Activated CD4-positive, alpha-beta T cell treated with anti-CD3 and anti-CD28 coated beads for 1 hour (primary cell): ENCODE measurements around the gene GRIN2A.

ENCODE experiments used
- DNase-seq: peaks from one replicate; pipeline ENCODE4 v3.0.0-alpha.2; 2020

The GRIN2A gene

DNA sequence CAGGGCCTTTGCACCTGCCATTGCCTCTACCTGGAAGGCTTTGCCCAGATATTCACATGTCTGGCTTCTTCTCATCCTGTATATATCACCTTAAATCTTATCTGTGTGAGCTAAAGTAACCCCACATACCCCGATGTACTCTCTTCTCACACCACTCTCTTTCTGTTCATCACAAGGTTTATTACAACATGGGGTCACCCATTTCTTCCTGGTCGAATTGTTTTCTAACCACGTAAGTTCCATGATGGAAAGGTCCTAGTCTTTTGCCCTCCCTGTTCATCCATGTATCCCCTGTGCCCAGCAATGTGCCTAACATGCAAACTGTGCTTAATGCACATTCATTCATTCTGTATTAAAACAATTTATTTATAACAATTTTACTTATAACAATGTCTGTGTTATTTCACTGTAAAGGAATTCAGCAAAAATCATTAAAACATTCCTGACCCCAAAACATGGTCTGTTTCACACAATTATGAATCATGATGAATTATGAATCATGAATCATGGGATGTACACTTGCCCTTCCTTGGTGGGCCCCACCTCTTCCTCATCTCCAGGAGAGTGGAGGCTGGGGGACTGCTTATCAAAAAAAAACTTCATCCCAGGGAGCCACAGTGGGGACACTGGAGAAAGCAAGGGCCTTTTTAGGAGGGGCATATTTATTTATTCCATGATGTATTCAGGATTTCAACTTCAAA, 336.4 kb downstream of the GRIN2A start:
- no peak for DNase-seq

DNA sequence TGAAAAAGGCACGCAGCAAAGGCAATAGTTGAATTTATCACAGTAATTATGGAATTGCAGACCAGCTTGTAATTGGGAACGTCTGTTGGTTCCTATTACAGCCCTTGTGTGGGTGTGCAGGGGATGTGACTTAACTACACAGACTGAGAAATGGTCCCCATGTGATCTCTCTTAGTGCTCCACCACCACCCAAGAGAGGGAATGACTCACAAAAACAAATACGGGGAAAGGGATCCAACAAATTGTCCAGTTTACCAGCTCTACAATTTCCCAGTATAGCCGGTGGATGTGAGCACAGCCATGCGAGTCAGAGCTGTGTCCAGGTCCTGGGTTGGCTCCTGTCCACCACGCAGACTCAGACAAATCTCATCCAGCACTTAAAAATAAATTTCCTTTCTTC, 337.9 kb downstream of the GRIN2A start:
- no peak for DNase-seq

DNA sequence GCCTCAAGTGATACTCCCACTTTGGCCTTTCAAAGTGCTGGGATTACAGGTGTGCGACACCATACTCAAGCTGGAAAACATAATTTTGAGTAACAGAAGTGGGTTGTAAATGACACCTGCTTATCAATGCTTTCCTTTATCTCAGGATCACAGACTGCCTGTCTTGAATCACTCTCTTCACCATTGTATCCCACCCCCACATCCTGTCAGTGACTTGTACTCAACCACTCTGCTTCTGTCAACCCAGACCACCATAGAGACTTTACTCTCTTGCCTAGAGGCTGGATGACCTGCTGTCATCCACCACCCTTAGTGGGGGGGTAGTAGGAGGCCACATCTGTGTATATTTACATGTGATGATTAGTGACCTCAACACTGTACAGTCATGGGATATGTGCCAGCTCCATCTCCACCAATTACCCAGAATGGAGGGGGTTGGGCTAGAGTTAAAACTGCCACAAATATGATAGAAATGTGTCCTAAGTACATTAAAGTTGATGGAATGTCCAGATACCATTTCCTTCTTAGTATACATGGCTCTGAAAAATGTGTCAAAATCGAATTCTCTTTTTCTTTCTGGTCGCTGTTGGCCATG, 338.7 kb downstream of the GRIN2A start:
- DNase-seq: no peak

DNA sequence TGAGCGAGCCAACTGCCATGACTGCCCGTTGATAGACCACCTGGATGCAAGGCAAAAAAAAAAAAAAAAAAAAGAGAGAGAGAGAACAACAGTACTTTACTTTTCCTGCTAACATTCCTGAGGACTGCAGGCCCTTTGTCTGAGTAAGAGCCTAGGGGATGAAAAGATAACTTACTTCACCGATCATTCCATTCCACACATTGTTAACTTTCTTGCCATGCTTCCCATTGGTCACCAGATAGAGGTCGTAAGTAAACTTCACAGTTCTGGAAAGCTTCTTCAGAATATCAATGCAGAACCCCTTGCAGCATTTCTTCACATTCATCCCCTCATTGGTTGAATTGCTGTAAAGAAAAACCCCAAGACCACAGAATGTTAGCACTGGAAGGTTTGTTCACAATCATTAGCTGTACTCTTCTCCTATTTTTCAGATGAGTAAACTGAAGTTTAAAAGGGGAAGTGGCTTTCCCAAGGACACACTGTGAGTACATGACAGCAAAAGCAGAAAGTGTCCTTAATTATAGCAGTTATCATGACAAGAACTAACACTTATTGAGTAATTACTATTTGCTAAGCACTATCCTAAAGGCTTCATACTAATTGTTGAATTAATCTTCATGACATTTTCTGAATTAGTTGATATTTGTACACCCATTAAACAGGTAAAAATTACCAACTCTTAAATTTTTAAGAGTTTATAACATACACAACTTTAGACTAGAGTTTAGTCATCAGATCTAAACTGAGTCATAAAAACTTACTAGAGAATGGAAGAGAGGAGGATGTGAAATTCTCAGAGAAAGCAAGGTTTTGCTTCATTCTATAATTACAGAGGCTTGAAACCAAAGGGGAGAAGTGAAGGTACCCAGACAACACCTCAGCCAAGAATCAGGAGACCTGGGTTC, 341.2 kb downstream of the GRIN2A start:
- DNase-seq: no peak

DNA sequence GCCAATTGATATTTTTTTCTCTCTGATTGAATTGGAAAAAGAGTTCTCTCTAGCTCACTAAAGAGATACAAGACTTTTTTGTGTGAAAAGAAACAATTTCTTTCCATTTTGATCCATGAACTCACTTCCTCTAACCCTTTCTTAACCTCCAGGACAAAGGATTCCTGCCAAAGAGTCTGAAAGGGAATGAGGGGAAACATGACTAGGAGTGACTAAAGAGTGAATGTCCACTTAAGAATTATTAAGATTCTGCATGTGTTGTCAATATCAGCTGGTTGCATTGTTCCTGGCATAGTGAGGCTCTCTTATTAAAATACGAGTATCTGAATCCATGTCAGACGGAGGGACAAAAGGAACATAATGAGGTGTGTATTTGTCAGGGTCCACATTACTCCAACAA, 344.7 kb downstream of the GRIN2A start:
- DNase-seq: no peak

DNA sequence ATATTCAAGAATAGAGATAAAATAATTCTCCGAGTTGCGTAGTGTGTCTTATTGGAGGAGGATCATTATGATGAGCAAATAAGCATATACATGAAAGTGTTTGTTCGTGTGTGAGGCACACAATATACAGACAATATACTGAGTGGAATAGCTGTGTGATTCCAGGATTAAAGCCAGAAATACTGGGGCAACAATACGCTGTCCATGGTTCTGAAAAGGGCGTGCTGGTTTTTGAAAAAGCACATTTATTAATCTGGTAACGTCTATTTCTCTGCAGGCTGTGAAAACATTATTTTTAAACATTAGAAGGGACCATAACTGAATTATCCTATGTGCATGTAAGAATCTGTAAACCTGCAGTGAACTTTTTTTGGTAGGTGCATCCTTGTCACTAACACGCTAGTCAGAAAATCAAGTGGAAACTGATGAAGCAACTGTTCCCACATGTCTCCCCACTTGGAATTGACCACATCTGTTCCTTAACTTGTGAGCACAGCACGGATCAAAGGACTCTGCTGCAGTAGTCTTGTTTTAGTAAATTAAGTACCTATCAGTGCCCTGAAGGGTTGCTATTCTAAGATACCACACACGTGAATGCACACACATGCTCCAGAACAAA, 346.0 kb downstream of the GRIN2A start:
- no peak for DNase-seq

DNA sequence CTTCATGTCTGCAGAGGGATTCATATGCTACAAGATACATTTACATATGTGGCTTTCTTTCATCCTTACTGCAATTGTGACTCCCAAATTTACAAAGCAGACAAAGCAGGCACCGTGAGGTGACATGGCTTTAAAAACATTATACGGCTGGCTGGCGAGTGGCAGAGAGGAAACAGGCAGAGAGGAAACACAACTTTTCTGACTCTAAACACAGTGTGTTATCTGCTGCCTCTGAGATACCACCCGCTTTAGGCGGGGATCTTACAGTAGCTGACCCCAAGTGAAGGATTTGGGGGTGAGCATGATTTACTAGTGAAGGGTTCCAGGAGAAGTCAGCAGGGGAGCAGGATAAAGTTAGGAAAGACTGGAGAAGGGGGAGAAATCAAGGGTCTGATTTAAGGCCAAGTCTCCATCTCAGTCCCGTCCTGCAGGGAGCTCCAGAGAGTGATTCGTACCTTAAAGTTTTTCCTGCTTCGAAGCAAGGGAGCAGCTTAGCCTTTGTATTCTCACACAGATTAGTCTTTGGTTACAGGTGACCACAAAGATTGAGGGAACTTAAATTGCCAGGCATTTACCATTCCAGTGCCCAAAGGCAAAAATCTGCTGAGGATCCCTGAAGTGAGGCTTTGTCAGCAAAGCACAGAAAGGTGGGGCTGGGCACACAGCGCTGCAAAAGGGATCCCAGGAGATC, 355.0 kb downstream of the GRIN2A start:
- DNase-seq: no peak

DNA sequence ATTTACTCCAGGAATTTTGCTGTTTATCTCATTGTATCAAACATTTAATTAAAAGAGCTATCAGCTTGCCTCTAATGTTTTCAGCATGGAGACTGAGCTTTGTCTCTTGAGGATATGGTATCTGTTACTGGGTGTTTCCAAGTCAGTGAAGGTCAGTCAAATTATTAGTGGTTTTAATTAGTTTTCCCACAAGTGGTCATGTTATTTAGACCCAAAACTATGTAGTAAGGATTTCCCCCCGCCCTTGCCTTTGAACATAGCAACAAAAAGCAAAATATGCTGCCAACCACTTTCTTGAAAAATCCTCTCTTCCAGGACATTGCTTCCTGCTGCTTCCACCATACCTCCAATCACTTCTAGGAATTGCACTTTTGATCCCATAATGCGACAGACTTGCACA, 355.6 kb downstream of the GRIN2A start:
- no peak for DNase-seq

DNA sequence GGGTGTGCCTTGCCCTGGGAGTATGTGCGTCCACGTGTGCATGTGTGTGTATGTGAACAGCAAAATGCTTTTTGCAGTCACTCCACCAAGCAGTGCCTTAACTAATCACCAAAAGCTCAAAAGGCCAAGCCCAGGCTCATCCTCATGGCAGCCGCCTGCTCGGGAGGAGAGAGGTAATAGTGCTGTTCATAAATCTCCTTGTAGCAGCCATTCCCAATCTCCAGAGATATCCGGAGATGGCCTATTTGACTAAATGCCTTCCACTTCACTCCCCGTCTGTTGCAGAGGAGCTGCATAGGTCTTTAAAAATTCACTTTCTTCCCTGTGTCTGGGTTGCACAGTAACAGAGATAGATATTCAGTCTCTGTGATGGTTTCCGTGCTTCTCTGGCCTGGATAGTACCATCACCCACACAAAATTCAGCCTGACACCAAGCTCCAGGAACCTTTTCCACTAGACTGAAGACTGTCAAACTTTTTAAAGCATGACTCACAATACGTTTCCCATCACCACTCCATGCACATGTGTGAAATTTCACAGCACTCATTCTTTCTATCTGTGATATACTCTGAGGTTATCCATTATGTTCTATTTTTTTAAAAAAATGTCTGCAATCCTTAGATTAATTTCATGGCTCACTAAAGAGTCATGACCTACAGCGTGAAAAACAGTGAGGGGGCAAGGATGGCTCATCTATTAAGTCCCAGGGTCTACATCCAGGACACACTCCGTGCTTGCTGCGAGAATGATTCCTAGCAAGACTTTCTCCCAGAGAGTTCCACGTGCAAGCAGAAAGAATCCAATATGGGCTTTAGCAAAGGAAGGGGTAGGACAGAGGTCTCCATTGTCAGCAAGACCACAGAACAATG, 357.8 kb downstream of the GRIN2A start:
- DNase-seq: no peak

DNA sequence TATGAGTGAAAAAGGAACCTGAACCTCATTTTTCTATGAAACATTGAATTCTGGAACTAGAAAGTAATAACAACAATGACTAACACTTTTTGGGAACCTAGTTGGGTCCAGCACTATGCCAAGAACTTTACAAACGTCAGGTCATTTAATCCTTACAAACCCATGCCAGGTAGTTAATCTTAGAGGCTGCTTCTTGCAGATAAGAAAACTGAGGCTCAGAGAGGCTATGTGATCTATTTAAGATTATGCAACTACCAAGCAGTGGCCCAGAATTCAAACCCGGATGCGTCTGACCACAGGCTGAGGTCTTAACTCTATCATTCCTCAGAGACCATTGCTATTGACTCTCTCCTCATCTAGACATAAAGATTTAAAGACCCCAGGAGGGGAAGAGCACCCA, 358.7 kb downstream of the GRIN2A start:
- no peak for DNase-seq

DNA sequence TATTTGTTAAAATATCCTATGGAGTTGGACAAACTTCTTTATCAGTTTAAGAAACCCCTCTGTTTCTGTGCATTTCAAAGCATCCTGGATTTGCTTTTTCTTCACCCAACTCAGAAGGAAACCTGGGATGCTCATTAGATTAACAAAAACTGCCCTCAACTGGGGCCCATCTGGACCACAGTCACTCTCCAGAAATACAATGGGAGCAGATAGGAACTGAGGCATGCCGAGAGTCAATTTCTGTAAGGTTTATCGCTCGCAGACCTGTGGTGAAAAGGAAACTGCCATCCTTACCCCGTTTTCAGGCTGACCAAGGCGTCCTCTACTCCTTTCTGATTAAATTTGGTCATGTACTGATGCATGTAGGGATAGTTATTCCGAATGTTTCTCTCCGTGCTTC, 360.3 kb downstream of the GRIN2A start:
- no peak for DNase-seq

DNA sequence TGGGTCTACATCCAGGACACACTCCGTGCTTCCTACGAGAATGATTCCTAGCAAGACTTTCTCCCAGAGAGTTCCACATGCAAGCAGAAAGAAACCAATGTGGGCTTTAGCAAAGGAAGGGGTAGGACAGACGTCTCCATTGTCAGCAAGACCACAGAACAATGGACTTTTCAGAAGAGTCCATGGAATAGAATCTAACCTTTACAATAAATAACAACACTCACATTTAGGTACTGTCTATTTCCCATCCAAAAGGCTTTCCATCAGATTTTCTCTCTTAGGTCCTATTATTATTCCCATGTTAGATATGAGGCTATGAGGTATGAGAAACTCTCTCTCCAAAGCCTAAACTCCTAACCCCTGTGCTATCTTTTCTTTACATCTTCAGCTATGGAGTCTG, 360.9 kb downstream of the GRIN2A start:
- DNase-seq: no peak

DNA sequence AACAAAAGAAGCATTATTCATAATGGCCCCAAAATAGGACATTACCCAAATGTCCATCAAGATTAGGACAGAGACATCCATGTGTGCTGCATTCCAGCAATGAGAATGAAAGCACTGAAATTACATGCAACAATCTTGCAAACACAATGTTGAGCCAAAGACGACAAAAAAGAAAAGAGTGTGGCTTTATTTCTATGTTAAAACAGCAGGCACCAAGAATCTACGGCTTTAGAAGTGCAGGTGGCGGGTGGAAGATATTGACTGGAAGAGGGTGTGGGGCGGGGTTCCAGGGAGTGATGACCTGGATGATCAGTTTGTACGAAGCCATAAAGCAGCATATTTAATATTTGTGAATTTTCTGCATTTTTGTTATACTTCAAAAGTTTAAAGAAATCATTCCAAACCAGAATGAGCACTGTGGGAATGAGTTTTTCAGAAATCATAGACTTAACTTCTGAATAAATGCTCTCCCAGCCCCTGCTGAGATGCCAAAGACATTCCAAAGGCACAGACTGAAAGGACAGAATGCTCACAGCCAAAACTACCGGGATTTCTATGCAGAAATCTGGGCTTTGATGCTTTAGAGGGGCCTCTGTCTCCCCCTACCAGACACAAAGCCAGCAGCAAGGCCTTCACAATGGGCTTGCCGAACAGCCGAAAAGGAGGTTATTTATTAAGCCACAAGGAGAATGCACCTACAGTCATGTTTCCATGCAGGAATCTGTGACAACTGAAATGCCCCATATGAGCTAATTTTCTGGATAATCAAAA, 361.6 kb downstream of the GRIN2A start:
- DNase-seq: no peak

DNA sequence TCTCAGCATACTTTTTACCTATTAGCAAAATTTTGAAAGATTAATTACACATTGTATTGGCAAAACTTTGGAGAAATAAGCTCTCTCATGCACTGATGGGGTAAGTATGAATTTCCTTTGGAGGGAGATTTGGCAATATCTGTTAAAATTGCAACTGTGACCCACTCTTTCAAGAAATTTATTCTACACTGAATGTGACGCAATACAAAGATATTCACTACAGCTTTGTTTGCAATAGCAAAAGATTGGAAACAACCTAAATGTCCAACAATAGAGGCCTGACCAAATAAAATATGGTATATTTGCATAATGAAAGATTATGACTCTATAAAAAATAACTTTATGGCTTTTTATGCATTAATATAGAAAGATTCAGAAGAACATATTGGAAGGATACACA, 363.5 kb downstream of the GRIN2A start:
- no peak for DNase-seq

DNA sequence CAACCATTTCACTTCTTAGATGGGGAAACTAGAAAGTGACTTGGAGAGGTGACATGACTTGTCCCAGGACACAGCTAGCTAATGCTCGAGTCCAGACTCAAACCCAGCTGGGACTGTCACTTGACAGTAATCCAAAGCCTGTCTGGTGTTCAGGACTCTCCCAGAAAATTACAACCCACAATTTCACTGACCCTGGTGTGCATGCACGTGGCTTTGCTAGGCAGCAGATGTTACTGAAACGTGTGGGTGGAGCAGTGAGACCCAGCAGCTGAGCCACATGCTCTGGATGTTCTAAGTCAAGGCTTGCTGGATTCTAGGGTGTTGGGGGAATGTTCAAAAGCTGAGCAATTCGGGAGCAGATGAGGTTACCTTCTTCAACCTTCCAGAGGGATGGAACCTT, 364.6 kb downstream of the GRIN2A start:
- DNase-seq: no peak

DNA sequence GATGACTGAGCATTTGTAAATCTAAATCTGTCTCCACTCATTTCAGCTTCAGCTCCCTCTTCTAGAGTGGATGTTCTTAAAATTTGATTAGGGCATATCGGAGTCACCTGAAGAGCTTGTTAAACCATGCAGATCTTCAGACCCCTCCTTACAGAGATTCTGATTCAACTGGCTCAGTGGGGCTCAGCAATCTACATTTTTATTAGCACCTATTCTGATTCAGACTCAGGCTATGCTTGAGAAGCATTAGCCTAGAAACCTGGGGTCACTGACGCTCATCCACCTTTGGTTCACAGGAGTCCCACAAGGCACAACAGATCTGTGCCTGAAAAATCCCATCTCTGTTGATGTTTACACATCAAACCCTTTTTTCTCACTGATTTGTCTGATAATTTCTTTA, 365.6 kb downstream of the GRIN2A start:
- no peak for DNase-seq

DNA sequence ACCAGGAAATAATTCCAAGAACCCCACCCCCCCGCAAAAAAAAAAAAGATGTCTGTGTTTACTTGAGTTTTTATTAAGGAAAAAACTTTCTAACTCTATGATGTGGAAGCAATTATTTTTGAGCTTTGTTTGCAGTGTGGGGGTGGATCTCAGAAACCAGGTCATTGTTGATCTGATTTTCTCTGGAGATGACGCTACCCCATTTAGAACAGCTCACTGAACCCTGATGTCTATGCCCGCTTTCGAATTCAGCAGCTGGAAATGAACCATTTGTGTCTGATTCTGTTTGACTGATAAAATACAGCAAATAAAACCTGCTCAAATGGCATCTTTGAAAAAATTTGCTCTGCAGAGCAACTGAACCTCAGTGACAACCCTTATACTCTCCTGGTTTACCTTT, 368.6 kb downstream of the GRIN2A start:
- no peak for DNase-seq

DNA sequence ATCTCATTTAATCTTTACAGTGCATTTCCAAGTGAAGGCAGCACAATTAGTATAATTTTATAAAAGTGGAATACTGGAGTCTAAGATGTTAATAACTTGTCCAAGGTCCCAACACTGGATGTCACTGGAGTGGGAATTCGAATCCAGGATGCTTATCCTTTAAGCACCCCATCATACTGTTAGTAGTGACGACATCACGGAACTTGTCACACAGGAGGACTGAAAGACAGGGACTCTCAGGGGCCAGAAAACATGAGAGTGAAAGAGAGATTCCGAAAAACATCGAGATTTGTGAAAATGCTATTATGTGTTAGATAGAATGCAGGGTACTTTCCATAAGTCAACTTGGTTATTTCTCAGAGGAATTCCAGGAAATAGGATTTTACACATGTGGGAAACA, 374.0 kb downstream of the GRIN2A start:
- DNase-seq: no peak

DNA sequence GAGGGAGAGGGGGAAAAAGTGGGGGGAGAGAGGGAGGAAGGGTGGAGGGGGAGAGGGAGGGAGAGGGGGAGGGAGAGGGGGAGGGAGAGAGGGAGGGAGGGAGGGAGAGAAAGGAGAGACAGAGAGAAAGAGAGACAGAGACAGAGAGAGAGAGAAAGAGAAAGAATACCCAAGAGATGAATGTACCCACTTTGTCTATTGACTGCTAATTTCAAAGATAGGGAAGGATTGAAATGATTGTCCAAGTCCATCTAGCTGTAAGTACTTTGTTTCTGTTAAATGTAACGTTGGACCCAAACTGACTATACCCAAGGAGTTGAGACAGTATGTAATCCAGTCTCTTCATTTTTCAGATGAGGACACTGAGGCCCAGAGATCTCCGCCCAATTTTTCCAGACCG, 374.9 kb downstream of the GRIN2A start:
- DNase-seq: no peak

DNA sequence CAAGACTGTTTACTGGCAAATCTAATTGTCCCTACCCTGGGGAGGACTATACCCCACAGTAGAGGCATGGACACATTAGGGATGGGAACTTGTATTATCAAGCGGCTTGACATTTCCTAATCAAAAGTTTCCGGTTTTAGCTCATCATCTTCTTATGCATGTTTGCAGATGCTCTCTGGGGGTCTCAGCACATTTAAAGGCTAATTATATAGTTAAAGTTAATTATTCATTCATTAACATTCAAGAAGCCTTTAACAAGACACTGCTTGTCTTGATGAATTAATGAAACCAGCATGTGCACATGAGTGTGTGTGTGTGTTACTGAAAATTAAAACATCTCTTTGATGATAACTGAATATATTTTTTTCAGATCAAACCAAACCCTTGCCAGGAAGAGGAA, 377.1 kb downstream of the GRIN2A start:
- no peak for DNase-seq

DNA sequence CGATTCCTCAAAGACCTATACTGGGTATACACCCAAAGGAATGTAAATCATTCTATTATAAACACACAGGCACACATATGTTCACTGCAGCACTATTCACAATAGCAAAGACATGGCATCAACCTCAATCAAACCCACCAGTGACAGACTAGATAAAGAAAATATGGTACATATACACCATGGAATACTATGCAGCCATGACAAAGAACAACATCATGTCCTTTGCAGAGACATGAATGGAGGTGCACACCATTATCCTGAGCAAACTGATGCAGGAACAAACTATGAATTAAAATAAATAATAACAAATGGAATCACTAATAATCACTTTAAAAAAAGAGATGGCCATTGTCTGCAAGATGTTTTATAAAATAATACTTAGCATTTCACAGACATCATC, 380.1 kb downstream of the GRIN2A start:
- DNase-seq: no peak
